Liver (tissue), 9 donors: ENCODE measurements around the gene MAP1LC3C. TPM values are rescaled to one million over a fixed set of nuclear protein-coding genes. Genes with fewer than 3 reads are reported as not detected.

ENCODE experiments used
- DNase-seq: peaks from one replicate; pipeline ENCODE4 v3.0.0-alpha.2; 2017; ENCODE audit warnings: low spot score
- H3K27ac ChIP-seq, 2 donors: one replicate each; pipeline ENCODE4 v1.7.0; 2013; ENCODE audit warnings: inconsistent platforms in 2 of 2, low read length in 2 of 2, control low read depth in 1 of 2, low read depth in 1 of 2, mild to moderate bottlenecking in 1 of 2
- H3K27me3 ChIP-seq, 4 donors: one replicate each; pipeline versions ENCODE4 v1.6.1 to v1.7.0; 2013; ENCODE audit warnings: low read length in 3 of 4, inconsistent platforms in 1 of 4, mild to moderate bottlenecking in 1 of 4, moderate library complexity in 1 of 4; ENCODE audit not compliant: control insufficient read depth in 4 of 4, insufficient read depth in 4 of 4
- H3K36me3 ChIP-seq, 4 donors: one replicate each; pipeline versions ENCODE4 v1.6.1 to v1.7.0; 2013; ENCODE audit warnings: low read length in 3 of 4, mild to moderate bottlenecking in 3 of 4, low read depth in 1 of 4, moderate library complexity in 1 of 4; ENCODE audit not compliant: control insufficient read depth in 4 of 4, insufficient read depth in 3 of 4
- H3K4me1 ChIP-seq, 4 donors: one replicate each; pipeline versions ENCODE4 v1.6.1 to v1.7.0; 2013; ENCODE audit warnings: low read length in 3 of 4, mild to moderate bottlenecking in 3 of 4, moderate library complexity in 1 of 4; ENCODE audit not compliant: control insufficient read depth in 4 of 4, insufficient read depth in 4 of 4
- H3K4me3 ChIP-seq, 3 donors: one replicate each; pipeline versions ENCODE4 v1.6.1 to v1.7.0; 2013; ENCODE audit warnings: low read length in 3 of 3, control low read depth in 1 of 3, low read depth in 1 of 3, mild to moderate bottlenecking in 1 of 3
- H3K9ac ChIP-seq, 2 donors: one replicate each; pipeline ENCODE4 v1.7.0; 2013; ENCODE audit warnings: low read length in 2 of 2, mild to moderate bottlenecking in 2 of 2, moderate library complexity in 2 of 2, control low read depth in 1 of 2, low read depth in 1 of 2
- H3K9me3 ChIP-seq, 4 donors: one replicate each; pipeline versions ENCODE4 v1.6.1 to v1.7.0; 2013; ENCODE audit warnings: low read length in 3 of 4; ENCODE audit not compliant: control insufficient read depth in 4 of 4
- ATF3 ChIP-seq: IDR thresholded peaks from 2 replicates; pipeline ENCODE4 v1.6.1; 2016; ENCODE audit warnings: antibody characterized with exemption
- CTCF ChIP-seq: fragments of 150-350 bp; IDR thresholded peaks from 2 replicates; pipeline ENCODE4 v1.5.1; 2017; ENCODE audit warnings: improper control_type of control experiment, low read depth, low read length; ENCODE audit not compliant: missing input control
- EGR1 ChIP-seq, 2 donors: IDR thresholded peaks; 2 replicates each; pipeline ENCODE4 v1.6.1; 2016 to 2018; ENCODE audit warnings: antibody characterized with exemption in 2 of 2, low read depth in 2 of 2
- FOXA2 ChIP-seq: IDR thresholded peaks from 2 replicates; pipeline ENCODE4 v1.6.1; 2016; ENCODE audit warnings: antibody characterized with exemption
- GABPA ChIP-seq, 2 donors: IDR thresholded peaks in 1 of 2; conservative IDR thresholded peaks in 1 of 2; 2 replicates each; pipeline ENCODE4 v1.6.1; 2016; ENCODE audit warnings: antibody characterized with exemption in 2 of 2, mild to moderate bottlenecking in 1 of 2, moderate library complexity in 1 of 2
- HNF4A ChIP-seq, 2 donors: conservative IDR thresholded peaks; 2 replicates each; pipeline ENCODE4 v1.6.1; 2016; ENCODE audit warnings: antibody characterized with exemption in 2 of 2, mild to moderate bottlenecking in 2 of 2
- HNF4G ChIP-seq: IDR thresholded peaks from 2 replicates; pipeline ENCODE4 v1.6.1; 2016; ENCODE audit warnings: antibody characterized with exemption
- JUND ChIP-seq, 2 donors: IDR thresholded peaks; 2 replicates each; pipeline ENCODE4 v1.6.1; 2016; ENCODE audit warnings: antibody characterized with exemption in 2 of 2
- NR2F2 ChIP-seq: IDR thresholded peaks from 2 replicates; pipeline ENCODE4 v1.6.1; 2016; ENCODE audit warnings: antibody characterized with exemption
- RAD21 ChIP-seq, 2 donors: IDR thresholded peaks; 2 replicates each; pipeline ENCODE4 v1.6.1; 2016; ENCODE audit warnings: antibody characterized with exemption in 2 of 2, mild to moderate bottlenecking in 2 of 2
- REST ChIP-seq: IDR thresholded peaks from 2 replicates; pipeline ENCODE4 v1.6.1; 2016; ENCODE audit warnings: antibody characterized with exemption, mild to moderate bottlenecking
- RXRA ChIP-seq, 2 donors: IDR thresholded peaks; 2 replicates each; pipeline ENCODE4 v1.6.1; 2017 to 2018; ENCODE audit warnings: antibody characterized with exemption in 2 of 2, mild to moderate bottlenecking in 1 of 2
- SP1 ChIP-seq: IDR thresholded peaks from 2 replicates; pipeline ENCODE4 v1.6.1; 2018; ENCODE audit warnings: antibody characterized with exemption, mild to moderate bottlenecking
- TAF1 ChIP-seq: conservative IDR thresholded peaks from 2 replicates; pipeline ENCODE4 v1.6.1; 2016; ENCODE audit warnings: antibody characterized with exemption, mild to moderate bottlenecking
- WGBS: extraction: QIAGEN DNeasy Blood & Tissue Kit; methylation state at CpG from one replicate; pipeline ENCODE4 v1.1.7; 2013; 5-methylcytosine and 5-hydroxymethylcytosine counted together
- polyA plus RNA-seq, 2 donors: library from polyadenylated mRNA; stranded (reverse) in 1 of 2; unstranded in 1 of 2; fragments of 200-250 nt in 1 of 2; fragments of >200 nt in 1 of 2; fragmentation: Nextera tagmentation in 1 of 2; extraction: Ambion mirVana in 1 of 2; gene quantifications; one replicate each; pipeline versions ENCODE4 v1.2.1 to v1.2.3, GENCODE V29; 2013 to 2015
- total RNA-seq, 2 donors: library from RNA; depleted of rRNA; stranded (reverse); fragments of >200 nt; gene quantifications; one replicate each; pipeline ENCODE4 v1.2.3, GENCODE V29; 2014
- donor health status: healthy.
- donor health status: healthy.
- donor health status: healthy.
- donor health status: healthy.
- donor health status: healthy.

MAP1LC3C gene
- total and polyA plus RNA-seq, 4 donors = not detected

- no peaks in the 10 kb centered on the region for H3K27me3 ChIP-seq
- TF ChIP-seq EGR1 (IDR thresholded peaks at IDR 0.05; ENCODE audit: low read depth in 2 of 2) (no peak), RXRA (IDR thresholded peaks at IDR 0.05) (peak in 1 of 2 donors; percentile 6), HNF4G (no peak), TAF1 (no peak), CTCF (peak; percentile 35), HNF4A (conservative IDR thresholded peaks at IDR 0.05) (peak in 1 of 2 donors; percentile 38), GABPA (IDR thresholded peaks at IDR 0.05 in 1 of 2, conservative IDR thresholded peaks at IDR 0.05 in 1 of 2) (peak; percentile 15 to 43), NR2F2 (peak; percentile 11), RAD21 (IDR thresholded peaks at IDR 0.05) (peak; percentile 53 to 66)
- DNase-seq = peak; percentile 79
- H3K9ac ChIP-seq = no peak overlapping the region
- H3K9me3 ChIP-seq = no peaks in the 10 kb centered on the region
- 8% methylated on average over 20 of the region's 20 CpGs for WGBS
- H3K4me1 ChIP-seq = peaks cover 0 to 6% (median 0%) of the 10 kb centered on the region in 4 donors
- peak overlapping the region in 2 of 3 donors; percentile 21 to 53 for H3K4me3 ChIP-seq
- H3K36me3 ChIP-seq = no peaks in the 10 kb centered on the region
- no peak overlapping the region for H3K27ac ChIP-seq
These were observed 431 bp downstream of the MAP1LC3C start for GRCh38 chr1:241998412-241998921.

GRCh38 chr1:241997401-241997998, 1.4 kb downstream of the MAP1LC3C start:
- peaks cover 0 to 6% (median 0%) of the 10 kb centered on the region in 4 donors for H3K4me1 ChIP-seq
- H3K9me3 ChIP-seq = no peaks in the 10 kb centered on the region
- peaks cover 0 to 2% (median 0%) of the 10 kb centered on the region in 4 donors for H3K27me3 ChIP-seq
- no peak overlapping the region for H3K4me3 ChIP-seq
- no peak overlapping the region for H3K27ac ChIP-seq
- H3K36me3 ChIP-seq = no peaks in the 10 kb centered on the region
- 90% methylated on average over 12 of the region's 12 CpGs for WGBS
- no peak for TF ChIP-seq REST
- no peak for TF ChIP-seq SP1
- TF ChIP-seq FOXA2 = no peak
- DNase-seq = no peak
- no peak overlapping the region for H3K9ac ChIP-seq

GRCh38 chr1:241994171-241994570, 4.7 kb downstream of the MAP1LC3C start:
- Histone ChIP-seq H3K4me3 (no peak overlapping the region), H3K36me3 (no peaks in the 10 kb centered on the region), H3K27ac (no peak overlapping the region), H3K9me3 (no peaks in the 10 kb centered on the region), H3K9ac (no peak overlapping the region), H3K4me1 (peaks cover 0 to 6% (median 0%) of the 10 kb centered on the region in 4 donors), H3K27me3 (peaks cover 0 to 2% (median 0%) of the 10 kb centered on the region in 4 donors)
- WGBS = 83% methylated on average over 9 of the region's 9 CpGs
- no peak for DNase-seq
- TF ChIP-seq REST (no peak), JUND (IDR thresholded peaks at IDR 0.05) (no peak), RAD21 (IDR thresholded peaks at IDR 0.05) (no peak), TAF1 (no peak), NR2F2 (no peak), FOXA2 (no peak), HNF4G (no peak), GABPA (IDR thresholded peaks at IDR 0.05 in 1 of 2, conservative IDR thresholded peaks at IDR 0.05 in 1 of 2) (no peak), EGR1 (IDR thresholded peaks at IDR 0.05; ENCODE audit: low read depth in 2 of 2) (no peak), CTCF (no peak), ATF3 (no peak), SP1 (no peak)
